ENCODE data around the gene CDC37L1. TPM values are rescaled to one million over a fixed set of nuclear protein-coding genes. Genes with fewer than 3 reads are reported as not detected.
"Not testable (repeated sequence)": the region's sequence is repeated elsewhere in the genome, so short reads cannot be mapped to it uniquely, and the experiment has no call there.

CDC37L1 gene
- total and polyA plus RNA-seq, 9 donors = 14.6 to 24.2 (median 20.7) TPM

DNA sequence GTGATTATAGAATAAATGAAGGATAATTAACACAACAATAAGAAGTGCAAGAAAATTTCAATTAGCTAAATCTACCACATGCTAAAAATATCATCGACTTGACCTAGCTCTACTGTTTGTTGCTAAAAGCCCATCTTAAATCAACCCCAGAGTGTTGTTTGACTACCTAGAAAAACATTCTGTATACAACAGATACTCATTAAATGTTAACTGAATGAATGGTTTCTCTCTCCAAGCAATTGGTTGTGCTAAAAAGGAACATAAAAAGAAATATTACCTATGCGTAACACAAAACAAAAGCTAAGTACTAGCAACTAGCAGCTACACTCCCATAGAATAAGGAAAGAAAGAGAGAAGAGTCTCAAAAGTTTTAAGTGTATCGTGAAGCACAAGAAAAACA, 22.7 kb upstream of the CDC37L1 start:
- Histone ChIP-seq H3K27me3 (no peaks in the 10 kb centered on the region), H3K4me3 (no peak overlapping the region), H3K36me3 (no peaks in the 10 kb centered on the region), H3K4me1 (ENCODE audit: insufficient read depth) (no peaks in the 10 kb centered on the region), H3K9me3 (no peaks in the 10 kb centered on the region), H3K27ac (no peak overlapping the region)
- TF ChIP-seq EP300 (IDR thresholded peaks at IDR 0.05) (no peak), POLR2A (IDR thresholded peaks at IDR 0.05) (no peak), CTCF (IDR thresholded peaks at IDR 0.05) (no peak)
- intact Hi-C loops (cut with DNase I) = no loop called here
- 75 to 89% (median 80%) methylated on average over 3 of the region's 3 CpGs for WGBS, 3 donors
- DNase-seq = no peak

DNA sequence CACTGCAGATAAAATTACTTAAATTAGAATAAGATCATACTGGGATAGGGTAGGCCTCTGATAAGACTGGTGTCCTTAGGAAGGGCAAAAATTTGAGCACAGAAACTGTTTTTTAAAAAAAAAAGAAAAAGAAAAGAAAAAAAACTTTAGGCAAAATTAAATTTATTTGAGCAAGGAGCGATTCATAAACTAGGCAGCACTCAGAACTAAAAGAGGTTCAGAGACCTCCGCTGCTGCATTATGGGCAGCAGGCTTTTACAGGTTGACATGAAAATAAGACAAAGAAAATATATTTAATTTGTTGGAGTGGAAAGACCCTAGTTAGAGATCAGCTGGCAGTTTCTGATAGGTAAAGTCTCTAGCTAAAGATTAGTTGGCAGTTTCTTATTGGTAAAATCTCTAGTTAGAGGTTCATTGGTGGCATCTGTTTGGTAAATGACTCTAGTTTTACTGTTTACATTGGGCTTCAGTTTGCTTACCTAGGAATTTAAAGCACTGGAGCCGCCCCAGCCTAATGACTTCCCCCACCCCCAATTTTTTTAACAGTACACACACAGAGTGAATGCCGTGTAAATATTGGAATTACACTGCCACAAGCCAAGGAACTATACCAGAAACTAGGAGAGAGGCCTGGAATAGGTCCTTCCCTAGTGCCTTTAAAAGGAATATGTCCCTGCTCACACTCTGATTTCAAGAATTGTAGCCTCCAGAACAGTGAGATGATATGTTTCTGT, 21.8 kb upstream of the CDC37L1 start:
- Histone ChIP-seq H3K36me3 (no peaks in the 10 kb centered on the region), H3K4me1 (ENCODE audit: insufficient read depth) (no peaks in the 10 kb centered on the region), H3K27me3 (no peaks in the 10 kb centered on the region), H3K27ac (no peak overlapping the region), H3K9me3 (no peaks in the 10 kb centered on the region), H3K4me3 (no peak overlapping the region)
- intact Hi-C loops (cut with DNase I) = no loop called here
- no peak for TF ChIP-seq EP300 (IDR thresholded peaks at IDR 0.05)
- no peak for TF ChIP-seq CTCF (IDR thresholded peaks at IDR 0.05)
- TF ChIP-seq POLR2A (IDR thresholded peaks at IDR 0.05) = no peak
- DNase-seq = no peak
- 91 to 94% (median 92%) methylated on average over 4 of the region's 4 CpGs for WGBS, 3 donors

GRCh38 chr9:4660665-4661064, 18.7 kb upstream of the CDC37L1 start:
- intact Hi-C loops (cut with DNase I) = loop anchor here (10.0 kb wide), 3 partner anchors 84 to 964 kb away; partner anchors contain the start of genes AK3 (in 2 of the 4) and RIC1 (in 1 of the 4)

DNA sequence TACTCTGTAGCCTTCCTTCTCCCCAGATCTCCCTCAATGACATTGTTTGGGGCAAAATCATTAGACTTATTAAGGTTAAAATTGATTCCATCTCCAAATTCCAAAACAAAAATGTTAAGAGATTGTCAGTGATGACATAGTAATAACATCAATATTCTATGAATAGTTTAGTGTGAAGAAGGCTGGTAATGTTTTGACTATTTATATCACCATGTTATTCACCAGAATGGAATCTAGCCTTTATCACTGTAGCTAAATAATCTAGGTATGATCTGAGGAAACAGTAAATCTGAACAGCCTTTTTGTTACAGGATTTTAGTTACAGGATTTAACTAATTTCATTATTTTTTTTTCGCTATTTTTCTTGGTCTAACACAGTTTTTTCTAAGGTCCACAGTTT, 18.2 kb upstream of the CDC37L1 start:
- no peak overlapping the region for H3K27ac ChIP-seq
- no peaks in the 10 kb centered on the region for H3K36me3 ChIP-seq
- peaks cover 6% of the 10 kb centered on the region for H3K4me1 ChIP-seq (ENCODE audit: insufficient read depth)
- WGBS, 3 donors = 63 to 68% (median 67%) methylated on average over 1 of the region's 1 CpG
- intact Hi-C loops (cut with DNase I) = loop anchor here (10.0 kb wide), 3 partner anchors 84 to 964 kb away; partner anchors contain the start of genes AK3 (in 2 of the 4) and RIC1 (in 1 of the 4)
- DNase-seq = no peak
- TF ChIP-seq POLR2A (IDR thresholded peaks at IDR 0.05) (no peak), CTCF (IDR thresholded peaks at IDR 0.05) (no peak), EP300 (IDR thresholded peaks at IDR 0.05) (no peak)
- no peaks in the 10 kb centered on the region for H3K9me3 ChIP-seq
- H3K4me3 ChIP-seq = no peak overlapping the region
- H3K27me3 ChIP-seq = no peaks in the 10 kb centered on the region

More at GRCh38 chr9:4660665-4661064, 18.7 kb upstream of the CDC37L1 start:
- H3K27me3 ChIP-seq; H3K9me3 ChIP-seq; H3K36me3 ChIP-seq; DNase-seq; H3K27ac ChIP-seq; H3K4me3 ChIP-seq; H3K4me1 ChIP-seq (ENCODE audit: insufficient read depth): not testable (repeated sequence)
- WGBS, 3 donors = 89 to 92% (median 91%) methylated on average over 4 to 5 of the region's 5 CpGs

- no peaks in the 10 kb centered on the region for H3K9me3 ChIP-seq
- peak overlapping the region; percentile 84 for H3K4me3 ChIP-seq
- 2 to 6% (median 4%) methylated on average over 5 of the region's 5 CpGs for WGBS, 3 donors
- no peak for DNase-seq
- peaks cover 6% of the 10 kb centered on the region for H3K4me1 ChIP-seq (ENCODE audit: insufficient read depth)
- H3K27ac ChIP-seq = no peak overlapping the region
- intact Hi-C loops (cut with DNase I) = loop anchor here (2.0 to 10.0 kb wide), 4 partner anchors 79 to 963 kb away; partner anchors contain the start of genes AK3 (in 3 of the 4) and RIC1 (in 1 of the 4)
- TF ChIP-seq POLR2A (IDR thresholded peaks at IDR 0.05) = no peak
- TF ChIP-seq EP300 (IDR thresholded peaks at IDR 0.05) = no peak
- no peak for TF ChIP-seq CTCF (IDR thresholded peaks at IDR 0.05)
- H3K27me3 ChIP-seq = no peaks in the 10 kb centered on the region
- no peaks in the 10 kb centered on the region for H3K36me3 ChIP-seq
Observed at GRCh38 chr9:4661611-4662010, 17.8 kb upstream of the CDC37L1 start.
